ENCODE data around the gene TUT7.

- TF ChIP-seq EZH2phosphoT487 (IDR thresholded peaks at IDR 0.05; ENCODE audit: borderline replicate concordance, low read length) = no peak
- TF ChIP-seq, protein P1, sequence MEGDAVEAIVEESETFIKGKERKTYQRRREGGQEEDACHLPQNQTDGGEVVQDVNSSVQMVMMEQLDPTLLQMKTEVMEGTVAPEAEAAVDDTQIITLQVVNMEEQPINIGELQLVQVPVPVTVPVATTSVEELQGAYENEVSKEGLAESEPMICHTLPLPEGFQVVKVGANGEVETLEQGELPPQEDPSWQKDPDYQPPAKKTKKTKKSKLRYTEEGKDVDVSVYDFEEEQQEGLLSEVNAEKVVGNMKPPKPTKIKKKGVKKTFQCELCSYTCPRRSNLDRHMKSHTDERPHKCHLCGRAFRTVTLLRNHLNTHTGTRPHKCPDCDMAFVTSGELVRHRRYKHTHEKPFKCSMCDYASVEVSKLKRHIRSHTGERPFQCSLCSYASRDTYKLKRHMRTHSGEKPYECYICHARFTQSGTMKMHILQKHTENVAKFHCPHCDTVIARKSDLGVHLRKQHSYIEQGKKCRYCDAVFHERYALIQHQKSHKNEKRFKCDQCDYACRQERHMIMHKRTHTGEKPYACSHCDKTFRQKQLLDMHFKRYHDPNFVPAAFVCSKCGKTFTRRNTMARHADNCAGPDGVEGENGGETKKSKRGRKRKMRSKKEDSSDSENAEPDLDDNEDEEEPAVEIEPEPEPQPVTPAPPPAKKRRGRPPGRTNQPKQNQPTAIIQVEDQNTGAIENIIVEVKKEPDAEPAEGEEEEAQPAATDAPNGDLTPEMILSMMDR (IDR thresholded peaks at IDR 0.05; ENCODE audit: low read depth, low read length, poor library complexity, severe bottlenecking) = no peak
Measured at GRCh38 chr9:86369810-86370209, 15.6 kb upstream of the TUT7 start.
